ENCODE measurements around the gene LTBP4. TPM values are rescaled to one million over a fixed set of nuclear protein-coding genes. Genes with fewer than 3 reads are reported as not detected.
A peak's percentile ranks its signal among the peaks of the same experiment; 100 is the strongest.

Gene LTBP4
- total RNA-seq, 1 experiment from 2014 or later, result 20.3 TPM

GRCh38 chr19:40614622-40615411 lies 13.6 kb downstream of the LTBP4 start:
- intact Hi-C loops (cut with micrococcal nuclease; ENCODE audit: unreplicated experiment), result no loop called here
- Mint-ChIP-seq H3K27ac (ENCODE audit: unreplicated experiment) (peak overlapping the region; percentile 11), H3K27me3 (ENCODE audit: unreplicated experiment) (peaks cover 16% of the 10 kb centered on the region), H3K4me3 (ENCODE audit: low read depth, unreplicated experiment) (peak overlapping the region; percentile 58), H3K36me3 (ENCODE audit: insufficient read depth, unreplicated experiment) (peaks cover 32% of the 10 kb centered on the region), H3K4me1 (ENCODE audit: low read depth, unreplicated experiment) (peaks cover 14% of the 10 kb centered on the region), H3K9me3 (ENCODE audit: low read depth, unreplicated experiment) (no peaks in the 10 kb centered on the region)
- CTCF ChIA-PET, result interaction anchor here (0.9 kb wide), 1 partner anchor 149 kb away, joined by 3 read pairs; the partner anchor contains the start of gene BLVRB
- TF ChIP-seq, protein P1, sequence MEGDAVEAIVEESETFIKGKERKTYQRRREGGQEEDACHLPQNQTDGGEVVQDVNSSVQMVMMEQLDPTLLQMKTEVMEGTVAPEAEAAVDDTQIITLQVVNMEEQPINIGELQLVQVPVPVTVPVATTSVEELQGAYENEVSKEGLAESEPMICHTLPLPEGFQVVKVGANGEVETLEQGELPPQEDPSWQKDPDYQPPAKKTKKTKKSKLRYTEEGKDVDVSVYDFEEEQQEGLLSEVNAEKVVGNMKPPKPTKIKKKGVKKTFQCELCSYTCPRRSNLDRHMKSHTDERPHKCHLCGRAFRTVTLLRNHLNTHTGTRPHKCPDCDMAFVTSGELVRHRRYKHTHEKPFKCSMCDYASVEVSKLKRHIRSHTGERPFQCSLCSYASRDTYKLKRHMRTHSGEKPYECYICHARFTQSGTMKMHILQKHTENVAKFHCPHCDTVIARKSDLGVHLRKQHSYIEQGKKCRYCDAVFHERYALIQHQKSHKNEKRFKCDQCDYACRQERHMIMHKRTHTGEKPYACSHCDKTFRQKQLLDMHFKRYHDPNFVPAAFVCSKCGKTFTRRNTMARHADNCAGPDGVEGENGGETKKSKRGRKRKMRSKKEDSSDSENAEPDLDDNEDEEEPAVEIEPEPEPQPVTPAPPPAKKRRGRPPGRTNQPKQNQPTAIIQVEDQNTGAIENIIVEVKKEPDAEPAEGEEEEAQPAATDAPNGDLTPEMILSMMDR (IDR thresholded peaks at IDR 0.05; ENCODE audit: unreplicated experiment), result no peak
- DNase-seq, result peak; percentile 38
- no TSS peak for BruUV-seq (replicated peaks)

DNA sequence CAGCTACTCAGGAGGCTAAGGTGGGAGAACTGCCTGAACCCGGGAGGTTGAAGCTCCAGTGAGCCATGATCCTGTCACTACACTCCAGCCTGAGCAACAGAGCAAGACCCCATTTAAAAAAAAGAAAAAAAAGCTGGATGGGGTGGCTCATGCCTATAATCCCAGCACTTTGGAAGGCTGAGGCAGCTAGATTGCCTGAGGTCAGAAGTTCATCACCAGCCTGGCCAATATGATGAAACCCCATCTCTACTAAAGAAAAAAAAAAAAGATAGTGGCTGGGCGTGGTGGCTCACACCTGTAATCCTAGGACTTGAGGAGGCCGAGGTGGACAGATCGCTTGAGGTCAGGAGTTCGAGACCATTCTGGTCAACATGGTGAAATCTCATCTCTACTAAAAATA lies 15.0 kb downstream of the LTBP4 start:
- Mint-ChIP-seq H3K36me3 (ENCODE audit: insufficient read depth, unreplicated experiment) (peaks cover 22% of the 10 kb centered on the region), H3K9me3 (ENCODE audit: low read depth, unreplicated experiment) (no peaks in the 10 kb centered on the region), H3K4me3 (ENCODE audit: low read depth, unreplicated experiment) (no peak overlapping the region), H3K27me3 (ENCODE audit: unreplicated experiment) (peaks cover 3% of the 10 kb centered on the region), H3K27ac (ENCODE audit: unreplicated experiment) (no peak overlapping the region), H3K4me1 (ENCODE audit: low read depth, unreplicated experiment) (peaks cover under 1% of the 10 kb centered on the region)
- intact Hi-C loops (cut with micrococcal nuclease; ENCODE audit: unreplicated experiment), result no loop called here
- TF ChIP-seq, protein P1 (IDR thresholded peaks at IDR 0.05; ENCODE audit: unreplicated experiment), result no peak
- BruUV-seq (replicated peaks), result no TSS peak
- no peak for DNase-seq
- CTCF ChIA-PET, result interaction anchor here (0.6 to 0.7 kb wide), 3 partner anchors 125 to 560 kb away, joined by 3 to 4 read pairs (median 3); no protein-coding TSS in a partner anchor

DNA sequence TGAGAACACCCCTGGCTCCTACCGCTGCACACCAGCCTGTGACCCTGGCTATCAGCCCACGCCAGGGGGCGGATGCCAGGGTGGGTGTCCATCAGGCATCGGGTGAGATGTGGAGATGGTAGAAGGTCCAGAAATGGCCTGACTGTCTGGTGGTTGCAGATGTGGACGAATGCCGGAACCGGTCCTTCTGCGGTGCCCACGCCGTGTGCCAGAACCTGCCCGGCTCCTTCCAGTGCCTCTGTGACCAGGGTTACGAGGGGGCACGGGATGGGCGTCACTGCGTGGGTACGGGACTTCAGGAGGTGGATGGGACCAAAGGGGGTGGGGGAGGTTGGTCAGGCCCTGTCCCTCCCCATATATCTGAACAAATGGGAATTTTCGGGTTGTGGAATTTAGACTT lies 15.8 kb downstream of the LTBP4 start:
- no peaks in the 10 kb centered on the region for H3K27me3 Mint-ChIP-seq (ENCODE audit: unreplicated experiment)

GRCh38 chr19:40617961-40618360 lies 16.8 kb downstream of the LTBP4 start:
- Mint-ChIP-seq H3K27me3 (ENCODE audit: unreplicated experiment) (no peaks in the 10 kb centered on the region), H3K4me3 (ENCODE audit: low read depth, unreplicated experiment) (no peak overlapping the region), H3K4me1 (ENCODE audit: low read depth, unreplicated experiment) (no peaks in the 10 kb centered on the region), H3K9me3 (ENCODE audit: low read depth, unreplicated experiment) (no peaks in the 10 kb centered on the region), H3K27ac (ENCODE audit: unreplicated experiment) (no peak overlapping the region), H3K36me3 (ENCODE audit: insufficient read depth, unreplicated experiment) (peaks cover 22% of the 10 kb centered on the region)
- BruUV-seq (replicated peaks), result no TSS peak
- TF ChIP-seq, protein P1 (IDR thresholded peaks at IDR 0.05; ENCODE audit: unreplicated experiment), result no peak
- CTCF ChIA-PET, result interaction anchor here (0.7 kb wide), 1 partner anchor 40 kb away, joined by 4 read pairs; no protein-coding TSS in a partner anchor
- no peak for DNase-seq
- intact Hi-C loops (cut with micrococcal nuclease; ENCODE audit: unreplicated experiment), result no loop called here

More for the DNA sequence above, 15.8 kb downstream of the LTBP4 start:
- intact Hi-C loops (cut with micrococcal nuclease; ENCODE audit: unreplicated experiment), result no loop called here
- Mint-ChIP-seq H3K4me3 (ENCODE audit: low read depth, unreplicated experiment) (no peak overlapping the region), H3K36me3 (ENCODE audit: insufficient read depth, unreplicated experiment) (peaks cover 22% of the 10 kb centered on the region), H3K4me1 (ENCODE audit: low read depth, unreplicated experiment) (no peaks in the 10 kb centered on the region), H3K27ac (ENCODE audit: unreplicated experiment) (no peak overlapping the region), H3K9me3 (ENCODE audit: low read depth, unreplicated experiment) (no peaks in the 10 kb centered on the region)
- no TSS peak for BruUV-seq (replicated peaks)
- CTCF ChIA-PET, result no interaction called here
- no peak for DNase-seq
- TF ChIP-seq, protein P1 (IDR thresholded peaks at IDR 0.05; ENCODE audit: unreplicated experiment), result no peak
